ENCODE measurements around the gene SLC30A3. TPM values are rescaled to one million over a fixed set of nuclear protein-coding genes. Genes with fewer than 3 reads are reported as not detected.

SLC30A3 gene
- total and polyA plus RNA-seq, 4 experiments from 2014 or later: not detected

DNA sequence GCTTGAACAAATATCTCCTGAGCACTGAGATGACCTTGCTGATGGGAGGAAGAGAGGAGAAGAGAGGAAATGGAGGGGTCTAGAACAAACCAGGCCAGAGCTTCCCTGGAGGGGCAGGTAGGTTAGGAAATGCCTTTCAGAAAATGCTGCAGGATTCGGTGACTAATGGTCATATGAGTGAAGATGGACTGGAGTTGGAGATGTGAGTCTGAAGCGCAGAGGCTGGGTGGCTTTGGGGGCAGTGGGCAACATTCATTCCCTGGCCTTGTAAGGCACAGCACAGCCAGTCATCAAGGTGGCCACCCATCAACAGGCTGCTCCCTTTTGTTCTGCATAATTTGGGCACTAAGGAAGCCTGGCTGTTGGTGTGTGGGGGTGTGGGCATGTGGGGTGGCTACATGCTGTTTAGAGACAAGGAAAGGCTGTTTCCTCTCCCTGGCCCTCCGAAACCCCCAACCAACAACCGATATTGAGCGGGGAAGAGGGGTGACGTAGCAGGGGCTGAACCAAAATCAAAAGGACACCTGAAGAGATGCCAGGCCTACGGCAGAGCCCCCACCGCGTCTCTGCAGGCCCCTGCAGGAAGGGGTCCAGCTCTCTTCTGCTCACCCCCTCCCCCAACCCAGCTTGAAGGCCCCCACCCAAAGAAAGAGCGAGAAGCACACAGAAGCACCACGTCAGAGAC is 1.5 kb downstream of the SLC30A3 start:
- CTCF ChIA-PET (ENCODE audit: partially characterized antibody): no interaction called here
- peaks cover 23% of the 10 kb centered on the region for H3K4me1 ChIP-seq (ENCODE audit: insufficient read depth, low read length)
- H3K4me3 ChIP-seq (ENCODE audit: low read length in 2 of 2): peak overlapping the region in 1 of 2 donors; percentile 35
- peaks cover 50% of the 10 kb centered on the region for H3K27me3 ChIP-seq (ENCODE audit: insufficient read depth, low read length)
- intact Hi-C loops (cut with micrococcal nuclease): loop anchor here (5.0 kb wide), 1 partner anchor 44 kb away; the partner anchor contains the start of gene CAD
- H3K9me3 Mint-ChIP-seq: peaks cover 0 to 2% (median 0%) of the 10 kb centered on the region in 8 donors
- peaks cover 0 to 3% of the 10 kb centered on the region in 2 donors for H3K36me3 Mint-ChIP-seq
- POLR2A ChIA-PET (ENCODE audit: partially characterized antibody): no interaction called here
- peak overlapping the region; percentile 53 to 84 (median 73) for H3K4me3 Mint-ChIP-seq
- H3K36me3 ChIP-seq (ENCODE audit: insufficient read depth, low read length): no peaks in the 10 kb centered on the region
- peak overlapping the region in 3 of 7 donors; percentile 30 to 71 (median 49) for H3K27ac Mint-ChIP-seq
- no peak for DNase-seq
- H3K27me3 Mint-ChIP-seq: peaks cover 49 to 60% of the 10 kb centered on the region in 2 donors
- peaks cover 23 to 38% (median 25%) of the 10 kb centered on the region in 4 donors for H3K4me1 Mint-ChIP-seq
- H3K9me3 ChIP-seq (ENCODE audit: control insufficient read depth in 1 of 2, low read length in 2 of 2): no peaks in the 10 kb centered on the region
- H3K27ac ChIP-seq (ENCODE audit: low read depth, low read length): no peak overlapping the region

DNA sequence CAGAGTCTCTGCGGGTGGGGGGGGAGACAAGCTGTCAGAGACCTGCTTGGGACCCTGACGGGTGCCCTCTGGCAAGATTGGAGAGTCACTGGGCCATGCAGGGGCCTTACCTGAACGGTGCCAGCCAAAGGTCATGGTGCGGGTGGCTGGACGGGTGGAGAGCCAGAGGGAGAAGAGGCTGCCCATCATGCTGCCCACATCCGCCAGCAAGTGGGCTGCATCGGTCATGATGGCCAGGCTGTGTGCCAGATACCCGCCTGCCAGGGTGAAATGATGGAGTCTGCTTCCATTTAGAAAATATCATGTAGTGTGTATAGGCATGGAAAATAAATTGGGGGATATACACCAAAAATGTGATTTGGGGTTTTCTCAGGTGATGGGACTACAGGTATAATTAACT is 4.8 kb downstream of the SLC30A3 start:
- H3K4me3 Mint-ChIP-seq: no peak overlapping the region
- CTCF ChIA-PET (ENCODE audit: partially characterized antibody): no interaction called here
- H3K27ac Mint-ChIP-seq: no peak overlapping the region
- no peak overlapping the region for H3K27ac ChIP-seq (ENCODE audit: low read depth, low read length)
- POLR2A ChIA-PET (ENCODE audit: partially characterized antibody): no interaction called here
- no peaks in the 10 kb centered on the region for H3K36me3 ChIP-seq (ENCODE audit: insufficient read depth, low read length)
- no peaks in the 10 kb centered on the region for H3K9me3 ChIP-seq (ENCODE audit: control insufficient read depth in 1 of 2, low read length in 2 of 2)
- peaks cover 38% of the 10 kb centered on the region for H3K27me3 ChIP-seq (ENCODE audit: insufficient read depth, low read length)
- intact Hi-C loops (cut with micrococcal nuclease): no loop called here
- no peaks in the 10 kb centered on the region for H3K36me3 Mint-ChIP-seq
- no peak overlapping the region for H3K4me3 ChIP-seq (ENCODE audit: low read length in 2 of 2)
- H3K4me1 Mint-ChIP-seq: peaks cover 4 to 19% (median 8%) of the 10 kb centered on the region in 4 donors
- H3K27me3 Mint-ChIP-seq: peaks cover 41 to 52% of the 10 kb centered on the region in 2 donors
- DNase-seq: no peak
- H3K9me3 Mint-ChIP-seq: peaks cover 0 to 2% (median 0%) of the 10 kb centered on the region in 8 donors
- H3K4me1 ChIP-seq (ENCODE audit: insufficient read depth, low read length): peaks cover 6% of the 10 kb centered on the region

DNA sequence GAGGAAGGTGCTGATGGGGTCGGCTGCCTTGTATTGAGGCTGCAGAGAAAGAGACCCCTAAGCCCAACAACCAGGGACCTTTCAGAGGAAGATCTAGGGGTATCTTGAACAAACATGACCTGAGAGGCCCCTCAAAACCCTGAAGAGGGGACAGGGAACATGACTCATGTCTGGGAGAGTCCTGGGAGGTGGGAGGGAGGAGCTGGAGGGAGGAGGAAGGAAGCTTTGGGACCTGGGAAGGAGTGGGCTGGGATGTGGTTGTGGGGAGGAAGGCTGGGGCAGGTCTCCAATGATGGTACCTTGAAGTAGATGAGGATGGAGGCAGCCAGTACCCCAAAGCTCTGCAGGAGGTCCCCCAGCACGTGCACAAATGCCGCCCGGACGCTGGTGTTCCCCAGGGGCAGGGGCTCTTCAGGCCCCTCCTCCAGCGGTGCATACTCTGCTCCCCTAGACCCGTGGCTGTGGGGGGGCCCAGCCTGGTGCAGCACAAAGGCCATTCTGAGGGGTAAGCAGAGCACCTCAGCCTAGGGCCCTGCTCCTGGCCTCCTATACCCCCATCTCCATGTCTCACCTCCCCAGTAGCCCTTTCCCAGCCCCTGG is 5.9 kb downstream of the SLC30A3 start:
- H3K27ac Mint-ChIP-seq: no peak overlapping the region
- no peak for DNase-seq
- Histone ChIP-seq H3K27ac (ENCODE audit: low read depth, low read length) (no peak overlapping the region), H3K27me3 (ENCODE audit: insufficient read depth, low read length) (peaks cover 37% of the 10 kb centered on the region), H3K4me1 (ENCODE audit: insufficient read depth, low read length) (peaks cover 6% of the 10 kb centered on the region), H3K9me3 (ENCODE audit: control insufficient read depth in 1 of 2, low read length in 2 of 2) (no peaks in the 10 kb centered on the region), H3K4me3 (ENCODE audit: low read length in 2 of 2) (no peak overlapping the region), H3K36me3 (ENCODE audit: insufficient read depth, low read length) (no peaks in the 10 kb centered on the region)
- H3K27me3 Mint-ChIP-seq: peaks cover 41 to 52% of the 10 kb centered on the region in 2 donors
- H3K4me1 Mint-ChIP-seq: peaks cover 4 to 17% (median 7%) of the 10 kb centered on the region in 4 donors
- ChIA-PET POLR2A (ENCODE audit: partially characterized antibody) (no interaction called here), CTCF (ENCODE audit: partially characterized antibody) (no interaction called here)
- H3K9me3 Mint-ChIP-seq: peaks cover 0 to 2% (median 0%) of the 10 kb centered on the region in 8 donors
- no peak overlapping the region for H3K4me3 Mint-ChIP-seq
- H3K36me3 Mint-ChIP-seq: no peaks in the 10 kb centered on the region
- intact Hi-C loops (cut with micrococcal nuclease): no loop called here

DNA sequence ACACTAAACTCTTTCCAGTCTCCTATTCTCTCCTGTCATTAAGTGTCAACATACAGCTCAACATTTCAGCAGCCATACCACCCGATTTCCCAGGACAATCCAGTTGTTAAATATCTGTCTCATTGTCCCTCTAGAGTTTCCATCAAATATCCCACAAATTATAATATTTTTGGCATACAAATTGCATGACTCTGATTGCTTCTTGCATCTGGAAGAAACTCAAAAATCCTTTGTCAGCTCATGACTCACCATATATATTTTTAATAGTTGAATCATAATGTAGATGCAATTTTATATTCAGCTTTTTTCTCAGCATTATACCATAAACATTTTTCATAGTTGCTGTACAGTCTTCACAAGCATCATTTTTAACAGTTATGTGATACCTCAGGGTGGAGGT is 7.2 kb downstream of the SLC30A3 start:
- Mint-ChIP-seq H3K27ac (no peak overlapping the region), H3K27me3 (peaks cover 36 to 50% of the 10 kb centered on the region in 2 donors), H3K36me3 (no peaks in the 10 kb centered on the region), H3K4me1 (peaks cover 0 to 4% (median under 1%) of the 10 kb centered on the region in 4 donors), H3K4me3 (no peak overlapping the region), H3K9me3 (no peaks in the 10 kb centered on the region)
- no peak for DNase-seq
- Histone ChIP-seq H3K9me3 (ENCODE audit: control insufficient read depth in 1 of 2, low read length in 2 of 2) (no peaks in the 10 kb centered on the region), H3K36me3 (ENCODE audit: insufficient read depth, low read length) (no peaks in the 10 kb centered on the region), H3K4me1 (ENCODE audit: insufficient read depth, low read length) (no peaks in the 10 kb centered on the region), H3K27me3 (ENCODE audit: insufficient read depth, low read length) (peaks cover 25% of the 10 kb centered on the region), H3K4me3 (ENCODE audit: low read length in 2 of 2) (no peak overlapping the region), H3K27ac (ENCODE audit: low read depth, low read length) (no peak overlapping the region)
- intact Hi-C loops (cut with micrococcal nuclease): no loop called here
- CTCF ChIA-PET (ENCODE audit: partially characterized antibody): interaction anchor here (0.9 kb wide), 1 partner anchor 10 kb away, joined by 3 read pairs; no protein-coding TSS in a partner anchor
- POLR2A ChIA-PET (ENCODE audit: partially characterized antibody): no interaction called here

DNA sequence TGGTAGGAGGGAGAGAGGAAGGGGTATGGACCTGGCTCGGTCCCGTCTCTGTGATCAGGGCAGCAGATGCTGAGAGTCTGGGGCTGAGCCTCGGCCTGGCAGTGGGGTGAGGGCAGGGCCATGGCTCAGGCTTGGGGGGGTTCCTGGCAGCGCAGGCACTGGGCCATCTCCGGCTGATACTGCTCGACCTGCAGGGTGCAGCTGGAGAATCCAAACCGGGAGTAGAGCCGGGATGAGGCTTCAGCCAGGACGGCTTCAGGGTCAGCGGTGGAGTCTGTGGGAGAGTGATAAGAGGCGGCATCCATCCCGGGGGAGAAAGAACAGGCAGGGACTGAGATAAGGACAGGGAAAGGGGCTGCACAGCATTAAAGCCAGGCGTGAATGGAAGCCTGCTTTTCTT is 7.7 kb downstream of the SLC30A3 start:
- H3K27ac Mint-ChIP-seq: no peak overlapping the region
- H3K4me3 Mint-ChIP-seq: no peak overlapping the region
- H3K4me3 ChIP-seq (ENCODE audit: low read length in 2 of 2): no peak overlapping the region
- DNase-seq: no peak
- no peak overlapping the region for H3K27ac ChIP-seq (ENCODE audit: low read depth, low read length)
- no peaks in the 10 kb centered on the region for H3K36me3 ChIP-seq (ENCODE audit: insufficient read depth, low read length)
- no peaks in the 10 kb centered on the region for H3K9me3 Mint-ChIP-seq
- H3K4me1 Mint-ChIP-seq: peaks cover 0 to 1% (median 0%) of the 10 kb centered on the region in 4 donors
- CTCF ChIA-PET (ENCODE audit: partially characterized antibody): no interaction called here
- H3K27me3 ChIP-seq (ENCODE audit: insufficient read depth, low read length): peaks cover 21% of the 10 kb centered on the region
- no peaks in the 10 kb centered on the region for H3K9me3 ChIP-seq (ENCODE audit: control insufficient read depth in 1 of 2, low read length in 2 of 2)
- intact Hi-C loops (cut with micrococcal nuclease): no loop called here
- no peaks in the 10 kb centered on the region for H3K4me1 ChIP-seq (ENCODE audit: insufficient read depth, low read length)
- POLR2A ChIA-PET (ENCODE audit: partially characterized antibody): no interaction called here
- no peaks in the 10 kb centered on the region for H3K36me3 Mint-ChIP-seq
- peaks cover 31 to 45% of the 10 kb centered on the region in 2 donors for H3K27me3 Mint-ChIP-seq

DNA sequence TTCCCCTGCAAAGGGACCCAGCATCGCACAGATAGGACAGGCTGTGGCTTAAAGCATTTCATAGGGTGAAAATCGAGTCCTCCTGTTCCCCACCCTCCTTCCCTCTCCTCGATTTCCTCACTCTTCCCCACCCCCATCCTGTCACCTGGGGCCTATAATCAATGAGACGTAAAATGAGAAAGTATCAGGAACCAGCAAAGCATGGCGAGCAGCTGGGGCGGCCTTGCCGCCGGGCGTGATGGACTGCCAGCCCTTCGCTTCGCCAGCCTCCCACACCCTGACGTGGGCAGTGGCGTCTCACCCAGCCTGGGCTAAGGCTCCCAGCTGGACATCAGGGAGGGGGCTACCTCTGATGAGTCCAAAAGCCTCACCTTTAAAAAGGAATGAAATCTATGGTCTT is 11.1 kb downstream of the SLC30A3 start:
- Histone ChIP-seq H3K27ac (ENCODE audit: low read depth, low read length) (no peak overlapping the region), H3K36me3 (ENCODE audit: insufficient read depth, low read length) (no peaks in the 10 kb centered on the region), H3K4me3 (ENCODE audit: low read length in 2 of 2) (no peak overlapping the region), H3K27me3 (ENCODE audit: insufficient read depth, low read length) (peaks cover 4% of the 10 kb centered on the region), H3K9me3 (ENCODE audit: control insufficient read depth in 1 of 2, low read length in 2 of 2) (no peaks in the 10 kb centered on the region), H3K4me1 (ENCODE audit: insufficient read depth, low read length) (no peaks in the 10 kb centered on the region)
- no peak for DNase-seq
- H3K27me3 Mint-ChIP-seq: peaks cover 14 to 28% of the 10 kb centered on the region in 2 donors
- H3K27ac Mint-ChIP-seq: no peak overlapping the region
- no peaks in the 10 kb centered on the region for H3K36me3 Mint-ChIP-seq
- H3K4me3 Mint-ChIP-seq: no peak overlapping the region
- H3K9me3 Mint-ChIP-seq: no peaks in the 10 kb centered on the region
- POLR2A ChIA-PET (ENCODE audit: partially characterized antibody): no interaction called here
- peaks cover 0 to 1% (median 0%) of the 10 kb centered on the region in 4 donors for H3K4me1 Mint-ChIP-seq
- CTCF ChIA-PET (ENCODE audit: partially characterized antibody): interaction anchor here (3.8 kb wide), 1 partner anchor 28 kb away, joined by 28 read pairs; the partner anchor contains the start of gene TRIM54
- intact Hi-C loops (cut with micrococcal nuclease): no loop called here

DNA sequence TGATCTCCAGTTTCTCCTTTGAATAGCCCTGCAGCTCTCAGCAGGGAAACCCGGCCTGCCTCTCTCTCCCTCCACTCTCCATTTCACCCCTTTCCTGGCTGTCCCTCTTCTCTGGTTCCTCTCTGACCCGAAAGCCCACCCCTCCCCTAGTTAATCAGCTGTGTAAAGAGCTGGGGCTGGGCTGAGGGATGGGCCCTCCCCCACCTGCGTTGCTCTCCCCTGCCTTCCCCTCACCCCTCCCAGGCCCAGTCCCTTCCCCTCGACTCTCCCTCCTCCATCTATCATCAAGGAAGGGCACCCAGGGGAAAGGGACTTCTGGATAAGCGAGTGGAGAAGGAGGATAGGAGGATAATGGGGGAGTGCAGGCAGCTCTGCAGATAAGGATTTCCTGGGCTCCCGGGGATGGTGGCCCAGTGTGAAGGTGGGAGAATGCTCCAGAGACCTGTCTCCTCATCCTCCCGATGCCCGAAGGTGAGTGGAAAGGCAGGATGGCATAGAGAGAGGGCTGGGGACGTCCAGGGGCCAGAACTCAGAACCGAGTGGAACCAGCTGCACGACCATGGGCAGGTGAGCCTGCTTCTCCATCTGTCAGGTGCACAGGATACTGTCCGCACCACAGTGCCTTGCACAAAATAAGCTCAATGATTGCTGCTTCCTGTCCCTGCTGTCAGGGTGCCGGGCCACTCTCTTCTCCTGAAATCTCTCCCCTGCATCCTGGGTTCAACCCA is 12.0 kb downstream of the SLC30A3 start:
- Histone ChIP-seq H3K36me3 (ENCODE audit: insufficient read depth, low read length) (no peaks in the 10 kb centered on the region), H3K4me1 (ENCODE audit: insufficient read depth, low read length) (no peaks in the 10 kb centered on the region), H3K9me3 (ENCODE audit: control insufficient read depth in 1 of 2, low read length in 2 of 2) (no peaks in the 10 kb centered on the region), H3K4me3 (ENCODE audit: low read length in 2 of 2) (no peak overlapping the region), H3K27me3 (ENCODE audit: insufficient read depth, low read length) (peaks cover 4% of the 10 kb centered on the region), H3K27ac (ENCODE audit: low read depth, low read length) (no peak overlapping the region)
- POLR2A ChIA-PET (ENCODE audit: partially characterized antibody): no interaction called here
- no peak for DNase-seq
- intact Hi-C loops (cut with micrococcal nuclease): loop anchor here (1.0 kb wide), 1 partner anchor 29 kb away; no protein-coding TSS in a partner anchor
- H3K36me3 Mint-ChIP-seq: no peaks in the 10 kb centered on the region
- CTCF ChIA-PET (ENCODE audit: partially characterized antibody): interaction anchor here (1.1 to 3.8 kb wide), 2 partner anchors 29 to 50 kb away, joined by 3 to 28 read pairs; partner anchors contain the start of gene TRIM54
- no peak overlapping the region for H3K27ac Mint-ChIP-seq
- no peaks in the 10 kb centered on the region for H3K9me3 Mint-ChIP-seq
- peaks cover 0 to 1% (median 0%) of the 10 kb centered on the region in 4 donors for H3K4me1 Mint-ChIP-seq
- H3K4me3 Mint-ChIP-seq: no peak overlapping the region
- peaks cover 14 to 22% of the 10 kb centered on the region in 2 donors for H3K27me3 Mint-ChIP-seq

Measured in CD4-positive, alpha-beta memory T cell (primary cell).